Measurements from ENCODE around the gene GPC6.

The GPC6 gene

GRCh38 chr13:93753639-93754038, 527.0 kb downstream of the GPC6 start:
- no peak for DNase-seq

DNA sequence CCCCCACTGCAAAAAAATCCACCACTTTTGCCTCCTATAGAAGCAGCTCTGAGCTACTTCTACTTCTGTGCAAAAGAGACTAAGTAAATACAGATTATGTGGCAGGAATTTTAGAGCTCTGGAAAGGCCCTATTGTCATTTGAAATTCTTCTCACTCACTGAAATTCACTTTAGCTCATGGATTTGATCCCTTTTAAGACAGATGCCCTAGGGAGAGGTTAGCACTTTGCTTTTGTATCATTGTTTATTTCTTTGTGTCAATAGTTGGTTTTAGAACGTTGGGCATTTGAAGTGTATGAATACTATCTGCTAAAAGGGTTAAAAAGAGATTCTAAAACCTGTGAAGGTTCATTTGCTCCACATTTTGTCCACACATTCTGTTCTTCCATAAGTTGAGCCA, 528.7 kb downstream of the GPC6 start:
- DNase-seq: no peak

DNA sequence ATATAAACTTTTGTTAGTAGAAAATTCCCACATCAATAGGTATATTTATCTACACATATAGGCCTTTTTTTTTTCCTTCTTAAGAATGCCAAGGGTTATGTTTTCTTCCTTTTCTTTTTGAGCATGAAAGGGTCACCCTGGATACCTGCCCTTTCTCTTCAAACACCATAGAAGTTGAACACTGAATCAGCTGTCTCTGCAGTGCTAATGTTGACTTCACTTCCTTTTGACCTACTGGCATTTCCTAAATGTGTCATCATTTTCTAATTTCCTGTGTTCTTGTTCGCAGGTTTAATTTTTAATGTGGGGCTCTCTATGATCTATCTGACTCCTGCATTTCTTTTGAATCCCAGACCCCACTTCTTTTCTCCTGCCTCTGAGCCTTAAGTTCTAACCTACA, 532.0 kb downstream of the GPC6 start:
- DNase-seq: no peak

DNA sequence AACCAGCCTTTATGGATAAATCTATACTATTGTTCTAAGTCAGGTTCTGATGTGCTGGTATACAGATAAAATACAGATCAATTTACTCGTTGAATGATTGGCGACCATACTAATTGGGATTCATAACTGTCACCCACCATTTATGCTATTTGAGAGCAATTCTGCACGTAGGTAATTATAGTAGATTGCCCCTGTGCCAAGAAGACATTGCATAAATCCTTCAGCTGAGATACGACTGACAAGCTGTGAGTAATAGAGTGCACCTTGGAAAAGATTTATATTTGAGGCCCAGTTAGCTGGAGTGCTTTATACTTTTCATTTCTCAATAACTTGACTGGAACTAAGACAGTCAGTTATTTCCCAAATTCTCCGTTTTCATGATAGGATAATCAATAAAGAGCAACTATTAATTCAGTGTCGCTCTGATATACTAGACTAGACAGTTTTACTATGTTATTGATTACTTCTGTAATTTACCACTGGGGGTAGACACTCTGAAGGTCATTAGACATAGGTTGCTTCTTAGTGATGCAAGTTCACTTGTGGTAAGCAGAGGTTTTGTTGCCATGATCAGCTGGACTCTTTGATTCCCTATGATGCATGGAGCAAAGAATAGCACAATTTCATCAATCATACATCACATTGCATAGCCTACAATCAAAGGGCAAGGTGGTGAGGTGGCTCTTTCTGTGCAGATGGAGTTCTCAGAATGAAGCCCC, 536.3 kb downstream of the GPC6 start:
- no peak for DNase-seq

DNA sequence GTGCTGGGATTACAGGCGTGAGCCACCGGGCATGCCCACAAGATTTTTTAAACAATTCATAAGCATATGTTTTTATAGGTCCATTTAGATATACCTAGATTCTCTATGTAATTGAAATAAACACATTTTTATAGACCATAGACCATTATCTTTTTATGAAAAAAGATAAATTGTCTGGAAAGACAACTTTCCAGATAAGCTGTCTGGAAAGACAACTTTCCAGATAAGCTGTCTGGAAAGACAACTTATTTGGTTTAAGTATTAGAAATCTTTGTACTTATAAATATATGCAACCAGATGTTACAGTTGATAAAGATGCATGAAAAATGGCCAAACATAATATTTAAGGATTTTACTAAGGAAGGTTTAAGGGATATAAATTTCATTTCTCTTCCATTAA, 538.5 kb downstream of the GPC6 start:
- DNase-seq: no peak

DNA sequence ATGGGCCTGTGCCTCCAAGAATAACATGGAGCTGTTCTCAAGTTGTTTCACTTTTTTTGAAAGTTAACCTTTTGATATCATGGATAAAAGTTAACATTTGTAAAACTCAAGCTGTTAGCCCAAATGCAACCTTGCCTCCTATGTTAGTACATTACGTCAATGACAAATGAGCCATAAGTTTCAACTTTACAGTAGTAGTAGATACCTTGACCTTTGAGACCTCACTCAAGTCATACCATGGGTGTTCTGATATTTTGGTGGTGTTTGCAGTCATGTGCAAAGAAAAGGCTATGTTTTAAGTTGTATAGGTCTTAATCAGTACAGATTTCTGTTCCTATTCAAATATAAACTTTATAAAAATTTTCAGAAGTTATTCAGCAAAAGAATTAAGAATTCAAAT, 539.2 kb downstream of the GPC6 start:
- no peak for DNase-seq

DNA sequence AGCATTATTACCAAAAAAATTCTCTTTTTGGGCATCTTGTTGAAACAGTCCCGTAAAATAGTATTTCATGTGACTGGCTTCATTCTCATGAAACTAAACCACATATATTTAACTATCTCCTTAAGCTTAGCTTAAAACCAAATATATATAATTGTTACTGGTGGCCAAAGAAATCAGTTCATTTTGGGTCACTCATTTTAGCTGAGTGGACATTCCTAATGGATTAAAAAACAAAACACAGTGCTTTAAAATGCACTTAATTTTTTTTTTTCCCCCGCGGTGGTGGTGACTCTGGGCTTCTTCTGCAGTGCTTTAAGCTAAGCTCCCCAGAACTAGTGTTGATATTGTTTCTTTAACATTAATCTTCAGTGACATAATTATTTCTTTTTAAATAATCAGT, 540.1 kb downstream of the GPC6 start:
- no peak for DNase-seq

GRCh38 chr13:93767180-93767916, 540.7 kb downstream of the GPC6 start:
- no peak for DNase-seq

GRCh38 chr13:93767917-93768409, 541.4 kb downstream of the GPC6 start:
- no peak for DNase-seq

GRCh38 chr13:93769101-93769500, 542.5 kb downstream of the GPC6 start:
- no peak for DNase-seq

DNA sequence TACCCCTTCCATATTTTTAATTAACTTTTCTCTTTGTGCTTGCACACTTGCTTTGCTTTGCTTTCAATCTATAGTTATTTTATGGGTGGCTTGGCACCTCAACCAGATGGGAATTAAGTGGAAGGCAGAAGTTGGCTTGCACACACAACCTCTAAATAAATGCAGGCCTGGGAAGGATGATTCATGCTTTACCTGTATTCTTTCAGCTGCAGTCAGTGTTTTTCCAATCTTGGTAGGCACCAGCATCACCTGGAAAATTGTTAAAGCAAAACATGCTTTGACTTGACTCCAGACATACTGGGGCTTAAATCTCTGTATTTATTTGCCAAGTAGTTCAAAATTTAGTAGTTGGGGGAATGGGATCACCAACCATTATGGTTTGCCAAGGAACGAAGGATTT, 543.0 kb downstream of the GPC6 start:
- no peak for DNase-seq

DNA sequence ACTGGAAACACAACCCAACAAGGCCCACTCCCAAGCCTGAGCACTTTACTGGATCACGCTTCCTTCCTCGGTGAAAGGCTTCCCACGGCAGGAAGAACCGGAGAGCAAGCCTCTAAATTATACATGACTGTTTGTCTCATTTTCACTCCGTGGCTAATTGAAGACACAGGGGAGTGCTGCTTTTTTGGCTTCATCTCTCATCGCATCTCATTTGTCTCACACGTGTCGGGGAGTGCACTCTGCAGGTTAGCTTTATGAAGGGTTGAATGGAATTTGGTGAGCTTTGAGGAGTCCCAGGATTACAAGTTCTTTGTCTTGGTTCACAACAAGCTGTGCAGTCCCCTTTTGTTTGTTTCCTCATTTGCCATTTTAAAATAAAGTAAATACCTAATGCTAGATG, 544.6 kb downstream of the GPC6 start:
- DNase-seq: no peak

DNA sequence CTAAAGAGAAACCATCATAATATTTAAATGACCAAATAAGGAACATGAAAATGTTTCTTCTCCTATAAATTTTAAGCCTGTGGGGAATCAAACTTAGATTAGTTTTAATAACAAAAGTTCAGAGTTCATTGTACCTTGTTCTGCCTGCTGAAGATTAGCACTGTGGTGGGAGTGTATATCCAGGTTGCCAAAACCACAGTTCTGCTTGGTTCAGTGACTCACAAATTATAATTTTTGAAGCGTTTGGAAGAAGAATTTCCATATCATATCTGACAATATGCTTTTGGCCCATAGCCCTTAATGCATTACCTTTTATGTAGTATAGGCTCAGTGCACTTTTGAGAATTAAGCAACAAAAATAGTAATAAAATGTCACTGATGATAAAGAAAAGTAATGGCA, 545.2 kb downstream of the GPC6 start:
- DNase-seq: no peak

GRCh38 chr13:93774506-93774905, 547.9 kb downstream of the GPC6 start:
- DNase-seq: no peak

- no peak for DNase-seq
Observed at GRCh38 chr13:93775027-93775426, 548.4 kb downstream of the GPC6 start.

GRCh38 chr13:93775507-93776108, 549.0 kb downstream of the GPC6 start:
- DNase-seq: no peak

DNA sequence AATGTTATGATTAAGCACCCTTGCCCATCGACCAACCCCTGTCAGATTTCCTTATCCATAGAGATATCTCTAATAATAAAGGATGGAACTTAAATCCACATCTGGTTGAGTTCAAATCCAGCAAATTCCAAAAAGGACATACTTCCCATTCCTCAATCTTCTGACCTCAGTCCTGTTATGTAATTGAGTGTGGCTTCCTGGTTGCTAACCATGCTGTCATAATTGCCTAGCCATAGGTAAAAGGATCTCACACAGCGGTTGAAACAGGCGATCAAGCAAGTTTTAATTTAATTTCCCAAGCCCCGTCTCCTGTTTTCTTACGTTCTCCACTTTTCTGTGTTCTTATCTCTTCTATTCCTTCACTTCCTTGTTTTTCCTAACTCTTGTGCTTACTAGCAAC, 550.3 kb downstream of the GPC6 start:
- DNase-seq: no peak

DNA sequence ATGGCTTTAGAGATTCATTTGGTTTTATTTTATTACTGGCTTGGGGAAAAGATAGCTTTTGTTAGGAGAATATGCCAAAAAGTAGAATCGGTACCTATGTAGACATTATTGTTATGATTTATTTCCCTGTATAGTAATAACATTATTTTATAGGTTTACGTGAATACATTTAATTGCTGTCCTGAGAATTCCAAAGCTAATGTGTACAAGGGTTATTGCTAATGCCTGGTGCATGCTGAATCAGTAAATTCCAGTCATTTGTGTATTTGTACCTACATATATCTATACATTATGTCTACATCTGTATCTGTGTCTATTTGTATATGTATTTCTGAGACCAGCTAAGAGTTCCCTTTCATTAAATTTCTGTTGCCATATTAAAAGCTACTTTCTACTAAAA, 550.9 kb downstream of the GPC6 start:
- no peak for DNase-seq

DNA sequence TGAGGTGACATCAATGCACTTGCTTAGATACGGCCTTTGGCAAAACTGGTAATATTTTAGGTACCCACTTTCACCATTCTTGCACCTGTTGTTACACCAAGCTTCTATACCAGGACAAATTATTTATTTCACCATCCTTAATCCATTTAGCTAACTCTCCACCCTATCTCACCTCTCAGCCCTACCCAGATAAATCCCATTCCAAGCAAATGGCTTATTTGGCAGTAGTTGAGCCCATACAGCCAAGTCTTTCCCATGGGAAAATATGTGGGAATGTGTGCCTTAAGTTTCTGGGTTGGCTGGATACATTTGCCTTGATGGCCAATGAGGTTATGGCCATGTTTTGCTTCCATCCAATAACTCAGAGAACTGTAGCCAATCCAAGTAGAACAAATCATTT, 551.9 kb downstream of the GPC6 start:
- DNase-seq: no peak

GRCh38 chr13:93784191-93784590, 557.6 kb downstream of the GPC6 start:
- no peak for DNase-seq

DNA sequence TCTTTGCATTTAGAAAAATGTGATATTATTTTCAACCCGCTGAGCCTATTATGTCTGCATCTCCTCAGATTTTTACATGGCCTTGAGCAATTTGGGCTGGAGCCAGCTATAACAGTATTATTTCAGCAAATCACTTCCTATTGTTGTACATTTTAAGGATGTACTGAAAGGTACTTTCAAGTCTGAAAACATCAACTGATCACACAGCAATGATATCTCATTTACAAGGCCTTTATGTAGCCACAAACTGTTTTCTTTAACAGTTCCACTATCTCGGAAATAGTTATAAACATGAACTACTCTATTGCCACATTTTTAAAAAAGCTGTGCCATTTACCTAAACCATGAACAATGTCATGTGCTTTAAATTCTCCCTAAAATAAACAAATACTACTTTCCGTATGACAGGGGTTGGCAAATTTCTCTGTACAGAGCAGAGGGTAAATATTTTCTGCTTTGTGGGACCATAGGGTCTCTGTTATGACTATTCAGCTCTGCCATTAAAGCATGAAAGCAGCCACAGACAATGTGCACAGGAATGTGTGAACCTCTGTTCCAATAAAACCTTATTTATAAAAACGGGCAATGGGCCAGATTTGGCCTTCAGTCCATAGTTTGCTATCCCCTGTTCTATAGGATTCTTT, 560.4 kb downstream of the GPC6 start:
- no peak for DNase-seq

- DNase-seq: no peak
Observed at GRCh38 chr13:93788456-93788855, 561.8 kb downstream of the GPC6 start.

- no peak for DNase-seq
Observed at GRCh38 chr13:93789058-93789457, 562.5 kb downstream of the GPC6 start.

All from activated naive CD4-positive, alpha-beta T cell (primary cell).